ENCODE measurements around the gene TCP1.
A peak's percentile ranks its signal among the peaks of the same experiment; 100 is the strongest.
"Not testable (repeated sequence)": the region's sequence is repeated elsewhere in the genome, so short reads cannot be mapped to it uniquely, and the experiment has no call there.

Gene TCP1

DNA sequence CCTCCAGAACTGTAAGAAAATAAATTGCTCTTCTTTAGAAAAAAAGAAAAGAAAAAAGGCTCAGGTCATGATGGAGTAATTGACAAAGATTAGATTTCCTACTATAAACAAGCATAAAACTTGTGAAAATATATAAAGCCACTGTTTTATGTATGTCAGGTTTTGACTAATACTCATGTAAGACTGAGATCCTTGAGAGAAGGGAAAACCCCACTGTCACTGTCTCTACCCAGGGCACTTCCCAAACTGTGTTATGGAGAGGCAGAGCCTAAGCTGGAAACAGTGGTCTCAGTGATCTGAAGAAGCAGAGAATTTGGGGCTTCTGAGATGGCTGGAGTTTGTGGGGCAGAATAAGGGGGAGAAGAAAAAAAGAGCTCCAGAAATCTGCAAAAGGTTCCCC, 19.9 kb downstream of the TCP1 start:
- no peak for DNase-seq

DNA sequence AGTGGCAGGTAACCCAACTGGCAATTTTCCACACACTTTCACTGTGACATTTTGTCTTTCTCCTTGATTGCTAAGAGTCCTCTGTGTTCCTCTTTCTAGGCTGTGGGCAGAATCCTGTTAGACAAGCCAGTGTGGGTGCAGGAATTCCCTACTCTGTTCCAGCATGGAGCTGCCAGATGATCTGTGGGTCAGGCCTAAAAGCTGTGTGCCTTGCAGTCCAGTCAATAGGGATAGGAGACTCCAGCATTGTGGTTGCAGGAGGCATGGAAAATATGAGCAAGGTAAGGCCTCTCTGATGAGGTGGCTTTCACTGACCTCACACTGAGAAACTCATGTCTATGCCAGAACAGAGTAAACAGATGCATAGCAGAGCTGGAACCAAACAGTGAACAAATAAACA, 22.5 kb downstream of the TCP1 start:
- DNase-seq, result no peak

DNA sequence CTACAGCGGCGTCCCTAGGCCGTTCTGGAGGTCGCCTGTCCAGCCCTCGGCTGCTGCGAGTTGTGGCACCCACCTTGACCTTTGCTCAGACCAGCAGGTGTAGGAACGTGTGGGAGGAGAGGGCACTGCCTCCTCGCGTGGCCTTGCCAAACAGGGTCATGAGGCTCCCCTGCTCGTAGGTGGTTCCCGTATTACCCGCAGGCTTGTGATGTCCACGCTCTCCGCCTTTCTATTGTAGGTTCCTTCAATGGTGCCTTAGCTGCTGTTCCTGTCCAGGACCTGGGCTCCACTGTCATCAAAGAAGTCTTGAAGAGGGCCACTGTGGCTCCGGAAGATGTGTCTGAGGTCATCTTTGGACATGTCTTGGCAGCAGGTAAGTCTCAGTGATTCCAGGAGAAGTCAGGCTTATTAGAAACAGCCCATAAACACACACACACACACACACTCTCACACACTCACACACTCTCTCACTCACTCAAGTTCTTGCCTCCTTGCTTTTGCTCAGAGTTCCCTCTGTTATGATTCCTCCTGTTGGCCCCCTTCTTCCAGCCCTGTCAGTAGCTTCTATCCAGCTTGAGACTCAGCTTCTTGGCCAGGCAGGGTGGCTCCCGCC, 26.6 kb downstream of the TCP1 start:
- no peak for DNase-seq

DNA sequence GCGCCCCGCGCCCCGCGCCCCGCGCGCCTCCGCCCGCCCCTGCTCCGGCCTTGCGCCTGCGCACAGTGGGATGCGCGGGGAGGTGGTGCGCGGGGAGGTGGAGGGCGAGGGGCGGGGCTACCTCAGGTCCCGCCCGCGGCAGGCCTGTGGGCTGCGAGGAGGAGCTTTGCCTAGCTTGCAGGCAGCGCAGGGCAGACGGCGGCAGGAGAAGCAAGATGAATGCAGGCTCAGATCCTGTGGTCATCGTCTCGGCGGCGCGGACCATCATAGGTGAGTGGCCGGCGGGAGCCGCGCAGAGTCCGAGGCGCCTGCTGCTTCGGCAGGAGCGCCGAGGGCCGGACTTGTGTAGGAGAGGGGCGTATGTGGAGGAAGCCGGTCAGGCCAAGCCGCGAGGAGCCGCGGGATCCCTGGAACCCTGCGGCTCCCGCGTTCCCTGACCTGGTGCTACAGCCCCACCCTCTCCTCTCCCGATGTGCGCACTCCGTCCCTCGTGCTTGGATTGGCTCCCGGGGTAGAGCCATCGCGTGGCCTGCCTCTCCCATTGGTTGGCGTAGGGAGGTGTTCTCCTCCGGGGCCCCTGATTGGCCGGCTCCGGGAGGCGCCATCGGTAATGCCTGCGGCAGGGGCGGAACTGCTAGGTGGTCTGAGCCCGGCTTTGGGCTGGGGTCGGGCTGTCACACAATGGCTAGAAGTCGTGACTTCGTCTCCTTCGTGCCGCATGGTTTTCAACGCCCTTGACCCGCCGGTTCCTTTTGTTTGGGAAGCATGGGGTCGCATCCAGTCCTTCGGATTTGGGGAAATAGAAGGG, 27.3 kb downstream of the TCP1 start, which contains the start of gene ACAT2:
ACAT2 (plus strand) TSS at position 173 of the 808 bp plus-strand sequence; CDS start at position 216, 43 bp downstream.
- peak; percentile 97 for DNase-seq

DNA sequence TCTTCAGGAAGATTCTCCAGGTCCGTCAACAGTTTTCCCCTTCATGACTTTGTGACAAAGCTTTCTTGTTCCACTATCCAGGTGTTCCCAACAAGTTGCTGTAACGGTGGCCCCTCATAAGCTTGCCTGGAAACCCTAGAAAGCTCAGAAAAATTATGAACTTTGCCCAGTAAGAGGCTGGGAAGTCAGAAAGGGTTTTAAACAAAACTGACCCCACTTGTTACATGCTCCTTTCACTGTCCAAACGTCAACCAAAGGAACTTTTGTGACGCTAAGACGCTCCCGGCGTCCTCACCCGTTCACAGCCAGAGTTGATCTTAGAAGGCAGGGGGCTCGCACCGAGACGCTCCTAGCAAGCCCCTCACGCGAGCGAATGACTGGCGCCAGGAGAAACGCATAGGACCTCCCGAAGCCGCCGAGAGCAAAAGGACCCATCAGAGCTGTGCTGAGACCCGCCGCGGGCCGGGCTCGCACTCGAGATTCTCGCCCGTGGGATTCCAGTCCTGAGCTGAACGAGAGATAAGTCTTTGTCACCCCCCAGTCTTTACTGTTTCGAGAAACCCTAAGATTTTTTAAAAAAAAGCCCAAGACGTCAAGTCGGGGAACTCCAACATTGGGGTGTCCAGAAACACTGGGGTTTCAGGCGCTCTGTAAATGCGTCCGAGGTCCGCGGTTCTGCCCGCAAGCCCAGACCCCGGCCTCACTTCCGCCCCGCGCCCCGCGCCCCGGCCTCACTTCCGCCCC, 28.1 kb downstream of the TCP1 start:
- DNase-seq, result peak; percentile 23

DNA sequence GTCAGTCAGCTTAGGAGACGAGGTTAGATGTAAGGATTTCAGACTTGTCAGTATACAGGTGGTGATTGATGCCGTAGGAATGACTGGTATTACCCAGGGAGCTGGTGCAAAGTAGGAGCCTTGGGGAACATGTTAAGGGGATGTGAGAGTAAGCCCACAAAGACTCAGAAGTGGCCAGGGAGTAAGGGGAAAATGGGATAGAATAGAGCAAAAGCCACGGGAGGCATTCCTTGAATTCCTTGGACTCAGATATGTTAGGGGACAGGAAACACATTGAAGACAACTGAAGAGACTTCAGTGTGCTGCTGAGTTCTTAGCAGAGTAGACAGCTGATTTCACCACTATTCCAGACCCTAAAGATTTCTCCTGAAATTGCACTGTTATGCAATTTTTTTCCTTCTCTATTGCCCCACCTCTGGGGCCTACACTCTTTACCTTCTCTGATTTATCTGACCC, 28.8 kb downstream of the TCP1 start:
- no peak for DNase-seq

DNA sequence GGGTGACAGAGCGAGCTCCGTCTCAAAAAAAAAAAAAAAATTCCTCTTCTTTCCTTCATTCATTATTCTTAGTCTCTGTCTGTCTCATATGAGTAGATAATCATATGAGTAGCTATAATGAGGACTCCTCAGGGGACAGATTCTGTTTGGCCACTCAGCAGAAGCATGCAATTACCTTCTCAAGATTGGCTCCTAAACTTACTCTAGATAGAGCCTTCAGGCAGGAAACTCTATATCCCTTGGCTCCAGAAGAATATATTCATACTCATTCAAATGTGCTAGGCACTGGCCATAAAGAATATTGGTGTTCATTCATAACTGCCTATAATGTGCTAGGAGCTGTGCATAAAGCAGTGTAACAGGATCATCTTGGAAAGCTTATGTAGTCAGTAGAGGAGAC, 29.8 kb downstream of the TCP1 start:
- DNase-seq, result no peak

DNA sequence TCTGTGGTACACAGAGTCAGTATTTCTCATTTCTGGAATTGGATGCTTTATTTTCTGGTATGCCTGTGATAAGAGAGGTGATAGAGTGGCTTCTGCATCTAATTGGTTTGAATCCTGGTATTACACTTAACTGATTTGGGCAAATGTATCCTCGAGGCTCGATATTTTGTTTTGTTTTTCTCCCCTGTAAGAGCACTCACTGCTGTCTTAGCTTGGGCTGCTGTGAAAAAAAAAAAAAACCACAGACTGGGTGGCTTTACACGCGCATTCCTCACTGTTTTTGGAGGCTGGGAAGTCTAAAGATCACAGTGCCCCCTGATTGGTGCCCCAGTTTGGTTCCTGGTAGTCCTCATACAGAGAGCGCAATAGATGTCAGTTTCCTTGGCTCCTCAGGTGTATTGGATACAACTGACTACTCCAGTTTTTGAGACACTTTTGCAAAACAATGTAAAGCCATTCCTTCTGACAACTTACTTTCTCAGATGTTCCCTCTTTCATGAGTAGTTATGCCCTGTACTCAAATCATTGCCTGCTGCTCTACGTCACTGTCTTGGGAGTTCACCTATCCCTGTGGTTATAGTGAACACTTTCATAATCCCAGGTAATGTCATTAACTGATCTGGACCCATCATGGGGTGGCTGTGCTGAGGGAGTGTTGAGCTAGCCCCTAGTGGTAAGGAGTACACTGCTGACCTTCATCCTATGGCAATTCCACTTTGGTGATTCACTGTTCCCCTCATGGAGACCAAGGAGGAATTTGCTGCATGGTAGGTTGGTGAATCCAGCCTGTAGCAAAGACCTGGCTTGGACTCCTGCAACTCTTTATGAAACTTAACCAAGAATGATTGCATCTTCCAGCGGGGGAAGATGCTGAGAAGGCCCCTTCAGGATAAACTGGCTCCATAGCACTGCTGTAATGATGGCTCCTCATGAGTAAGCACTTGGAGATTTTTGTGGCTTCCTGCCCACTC, 31.1 kb downstream of the TCP1 start:
- no peak for DNase-seq

DNA sequence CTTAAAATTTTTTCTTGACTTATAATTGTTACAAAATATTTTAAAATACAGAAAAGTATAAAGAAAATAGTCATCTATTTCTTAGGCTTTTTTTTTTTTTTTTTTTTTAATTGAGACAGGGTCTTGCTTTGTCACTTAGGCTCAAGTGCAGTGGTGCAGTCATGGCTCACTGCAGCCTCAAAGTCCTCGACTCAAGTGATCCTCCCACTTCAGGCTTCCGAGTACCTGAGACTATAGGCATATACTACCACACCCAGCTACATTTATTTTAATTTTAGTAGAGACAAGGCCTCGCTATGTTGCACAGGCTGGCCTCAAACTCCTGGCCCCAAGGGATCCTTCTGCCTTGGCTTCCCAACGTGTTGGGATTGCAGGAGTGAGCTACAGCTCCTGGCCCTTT, 32.9 kb downstream of the TCP1 start:
- no peak for DNase-seq

DNA sequence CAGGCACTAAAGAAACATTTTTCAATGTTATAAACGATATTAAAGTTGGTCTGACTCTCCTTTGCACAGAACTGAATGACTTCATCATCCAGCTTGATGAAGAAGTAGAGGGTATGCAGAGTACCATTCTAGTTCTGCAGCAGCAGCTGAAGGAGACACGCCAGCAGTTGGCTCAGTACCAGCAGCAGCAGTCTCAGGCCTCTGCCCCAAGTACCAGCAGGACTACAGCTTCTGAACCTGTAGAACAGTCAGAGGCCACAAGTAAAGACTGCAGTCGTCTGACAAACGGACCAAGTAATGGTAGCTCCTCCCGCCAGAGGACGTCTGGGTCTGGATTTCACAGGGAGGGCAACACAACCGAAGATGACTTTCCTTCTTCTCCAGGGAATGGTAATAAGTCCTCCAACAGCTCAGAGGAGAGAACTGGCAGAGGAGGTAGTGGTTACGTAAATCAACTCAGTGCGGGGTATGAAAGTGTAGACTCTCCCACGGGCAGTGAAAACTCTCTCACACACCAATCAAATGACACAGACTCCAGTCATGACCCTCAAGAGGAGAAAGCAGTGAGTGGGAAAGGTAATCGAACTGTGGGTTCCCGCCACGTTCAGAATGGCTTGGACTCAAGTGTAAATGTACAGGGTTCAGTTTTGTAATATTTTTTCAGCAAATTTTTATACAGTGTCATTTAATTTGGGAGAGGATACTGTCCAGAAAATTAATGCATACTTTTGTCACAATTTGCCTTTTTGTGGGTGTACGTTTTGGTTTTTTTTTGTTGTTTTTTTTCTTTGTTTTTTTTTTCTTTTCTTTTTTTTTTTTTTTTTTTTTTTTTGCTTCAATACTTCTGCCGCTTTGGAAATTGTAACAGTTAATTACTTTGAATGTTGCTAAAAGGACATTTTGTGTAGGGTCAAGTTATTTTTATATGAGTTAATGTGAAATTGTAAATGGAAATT, 34.2 kb downstream of the TCP1 start:
- no peak for DNase-seq

DNA sequence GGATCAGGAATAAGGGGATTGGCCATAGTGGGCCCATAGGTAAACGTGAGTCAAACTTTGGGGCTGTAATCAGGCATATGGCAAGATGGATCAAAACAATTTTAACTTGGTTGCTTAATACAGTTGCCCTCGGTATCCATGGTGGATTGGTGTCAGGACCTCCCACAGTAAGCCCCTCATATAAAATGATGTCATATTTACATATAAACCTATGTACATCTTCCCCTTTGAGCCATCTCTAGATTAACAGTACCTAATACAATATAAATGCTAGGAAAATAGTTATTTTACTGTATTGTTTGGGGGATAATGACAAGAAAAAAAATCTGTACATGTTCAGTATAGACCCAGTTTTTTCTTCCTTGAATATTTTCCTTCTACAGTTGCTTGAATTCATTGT, 35.0 kb downstream of the TCP1 start:
- DNase-seq, result no peak

DNA sequence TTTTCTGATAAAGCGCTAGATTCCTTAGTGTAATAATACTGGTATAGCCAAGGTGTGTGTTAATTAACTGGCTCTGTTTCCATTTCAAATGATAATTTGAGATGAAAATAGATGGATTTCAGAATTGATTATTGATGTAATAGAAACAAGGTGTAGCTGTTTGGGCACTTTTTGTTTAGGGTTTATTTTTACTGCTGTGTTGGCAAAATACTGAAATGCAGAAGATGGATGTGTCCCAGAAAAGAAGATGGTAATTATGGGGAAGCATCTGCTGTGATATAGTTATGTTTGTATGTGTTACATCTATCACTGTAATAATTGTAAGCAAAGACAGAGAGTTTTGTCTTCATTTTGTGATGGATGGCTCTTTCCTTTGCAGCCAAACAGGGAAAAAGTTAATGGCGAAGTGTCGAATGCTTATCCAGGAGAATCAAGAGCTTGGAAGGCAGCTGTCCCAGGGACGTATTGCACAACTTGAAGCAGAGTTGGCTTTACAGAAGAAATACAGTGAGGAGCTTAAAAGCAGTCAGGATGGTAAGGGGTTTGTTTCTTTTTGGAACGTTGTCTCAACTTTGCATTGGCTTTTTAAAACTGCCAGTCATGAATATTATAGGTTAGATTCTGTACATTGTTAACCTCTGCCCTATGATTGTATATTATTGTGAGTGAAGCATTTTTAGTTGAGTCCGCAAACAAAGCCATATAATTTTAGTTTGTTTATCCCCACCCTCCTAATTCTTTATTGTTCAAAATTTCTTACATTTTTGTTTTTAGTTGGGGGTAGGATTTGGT, 36.1 kb downstream of the TCP1 start:
- no peak for DNase-seq

DNA sequence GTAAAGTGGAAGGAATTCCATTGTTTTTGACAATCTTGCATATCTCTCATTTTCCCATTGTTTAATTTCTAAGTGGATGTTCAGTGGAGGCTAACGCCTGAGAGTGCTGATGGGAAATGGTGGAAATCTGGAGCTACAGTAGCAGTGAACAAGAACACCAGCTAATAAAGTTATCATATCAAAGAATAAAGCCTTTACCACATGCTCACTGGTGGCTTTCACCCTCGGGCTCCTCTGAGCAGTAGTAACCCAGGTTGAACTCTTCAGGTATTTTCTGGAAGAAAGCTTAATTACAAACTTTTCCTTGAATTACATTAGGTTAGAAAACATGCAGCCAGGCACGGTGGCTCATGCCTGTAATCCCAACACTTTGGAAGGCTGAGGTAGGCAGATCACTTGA, 38.0 kb downstream of the TCP1 start:
- no peak for DNase-seq

DNA sequence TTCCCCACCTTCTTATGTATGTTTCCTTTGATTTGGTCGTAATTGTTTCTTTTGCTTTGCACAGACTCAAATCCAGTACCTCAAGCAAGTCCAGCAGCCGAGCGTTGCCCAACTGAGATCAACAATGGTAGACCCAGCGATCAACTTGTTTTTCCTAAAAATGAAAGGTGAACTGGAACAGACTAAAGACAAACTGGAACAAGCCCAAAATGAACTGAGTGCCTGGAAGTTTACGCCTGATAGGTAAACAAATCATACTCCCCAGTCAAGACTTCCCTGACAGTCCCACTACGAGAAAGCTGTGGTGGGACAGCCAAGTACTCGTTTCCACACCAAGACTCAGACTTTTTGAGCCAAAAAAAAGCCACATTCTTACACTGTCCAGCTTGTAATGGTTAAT, 41.3 kb downstream of the TCP1 start:
- not testable (repeated sequence) for DNase-seq

DNA sequence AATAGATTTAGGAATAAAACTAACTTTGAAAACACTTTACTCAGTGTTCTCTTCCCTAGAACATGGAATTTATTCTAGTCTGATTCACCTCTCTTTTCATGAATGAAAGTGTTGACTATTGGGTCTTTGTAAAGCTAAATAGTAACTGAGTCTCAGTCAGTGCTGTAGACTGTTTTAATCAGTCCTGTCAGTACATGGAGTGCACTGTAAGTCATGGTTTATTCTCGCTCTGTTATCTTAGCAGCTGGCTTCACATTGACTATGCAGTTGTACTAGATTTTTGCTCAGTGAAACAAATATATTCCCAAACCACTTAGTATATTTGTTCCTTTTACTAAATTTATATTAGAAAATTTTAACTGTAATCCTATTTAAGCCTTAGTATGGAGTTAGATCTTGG, 42.6 kb downstream of the TCP1 start:
- no peak for DNase-seq

DNA sequence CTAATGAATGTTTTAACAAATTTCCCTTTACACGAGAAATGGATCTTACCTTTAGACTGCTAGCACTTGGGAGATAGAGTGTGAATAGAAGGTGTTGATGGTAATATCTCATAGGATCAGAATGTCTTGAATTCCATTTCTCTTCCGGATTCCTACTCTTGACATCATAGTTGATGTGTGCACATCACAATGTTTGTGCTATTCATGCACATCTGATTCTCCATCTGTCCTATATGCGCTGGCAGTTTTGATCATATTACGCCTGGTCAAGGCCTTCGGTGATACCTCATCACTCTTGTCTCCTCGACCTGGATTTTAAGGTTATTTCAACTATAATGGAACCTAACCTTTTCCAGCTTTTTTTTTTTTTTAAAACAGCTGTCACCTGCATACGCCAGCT, 44.3 kb downstream of the TCP1 start:
- no peak for DNase-seq

DNA sequence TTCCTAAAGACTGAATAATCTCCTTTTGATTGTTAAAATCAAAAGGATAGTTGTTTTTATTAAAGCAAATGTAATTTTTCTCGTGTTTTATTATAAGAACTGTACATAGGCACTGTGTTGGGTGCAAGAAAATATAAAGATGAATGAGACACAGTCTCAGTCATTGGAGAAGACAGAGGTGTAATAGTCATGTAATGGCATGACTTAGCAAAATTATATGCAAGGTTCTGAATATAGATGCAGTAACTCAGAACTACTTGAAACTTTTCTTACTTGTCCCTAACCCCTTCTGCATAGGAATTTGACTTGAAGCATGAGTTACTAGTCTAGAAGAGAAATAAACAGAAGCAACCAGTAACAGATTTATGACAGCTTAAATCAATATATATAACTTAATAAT, 47.2 kb downstream of the TCP1 start:
- no peak for DNase-seq

DNA sequence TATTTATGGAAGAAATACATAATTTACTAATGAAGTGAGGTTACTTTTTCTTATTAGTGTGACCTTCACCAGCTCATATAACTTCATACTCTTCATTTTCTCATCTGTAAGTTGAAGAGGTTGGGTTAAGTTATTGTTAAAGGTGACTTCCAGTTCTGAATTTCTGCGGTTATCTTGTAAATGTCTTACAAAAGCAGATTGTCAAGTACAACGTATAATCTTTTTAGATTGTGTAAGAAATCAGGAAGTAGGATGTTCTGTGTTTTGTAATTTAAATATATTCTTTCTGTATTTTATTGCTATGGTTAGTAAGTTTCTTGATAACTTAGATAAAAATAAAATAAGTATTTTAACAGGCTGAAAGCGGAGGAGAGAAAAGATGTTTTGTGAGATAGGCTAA, 50.1 kb downstream of the TCP1 start:
- DNase-seq, result no peak

DNA sequence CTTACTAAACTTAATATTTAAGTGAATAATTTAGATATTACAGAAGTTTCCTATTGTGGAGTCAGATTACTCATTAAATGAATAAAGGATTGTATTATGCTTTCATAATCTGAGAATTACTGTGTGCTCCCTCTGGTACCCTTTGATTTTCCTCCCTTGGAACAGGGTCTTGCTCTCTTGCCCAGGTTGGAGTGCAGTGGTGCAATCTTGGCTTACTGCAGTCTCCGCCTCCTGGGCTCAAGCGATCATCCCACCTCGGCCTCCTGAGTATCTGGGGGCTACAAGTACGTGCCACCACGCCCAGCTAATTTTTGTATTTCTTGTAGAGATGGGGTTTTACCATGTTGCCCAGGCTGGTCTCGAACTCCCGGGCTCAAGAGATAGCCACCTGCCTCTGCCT, 52.5 kb downstream of the TCP1 start:
- no peak for DNase-seq

DNA sequence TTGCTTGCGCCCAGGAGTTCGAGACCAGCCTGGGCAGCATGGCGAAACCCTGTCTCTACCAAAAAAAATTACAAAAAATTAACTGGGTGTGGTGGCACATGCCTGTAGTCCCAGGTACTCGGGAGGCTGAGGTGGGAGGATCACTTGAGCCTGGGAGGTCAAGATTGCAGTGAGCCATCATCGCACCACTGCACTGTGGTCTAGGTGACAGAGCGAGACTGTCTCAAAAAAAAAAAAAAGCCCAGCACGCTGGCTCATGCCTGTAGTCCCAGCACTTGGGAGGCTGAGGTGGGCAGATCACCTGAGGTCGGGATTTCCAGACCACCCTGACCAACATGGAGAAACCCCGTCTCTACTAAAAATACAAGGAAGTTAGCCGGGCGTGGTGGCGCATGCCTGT, 56.0 kb downstream of the TCP1 start:
- DNase-seq, result not testable (repeated sequence)

DNA sequence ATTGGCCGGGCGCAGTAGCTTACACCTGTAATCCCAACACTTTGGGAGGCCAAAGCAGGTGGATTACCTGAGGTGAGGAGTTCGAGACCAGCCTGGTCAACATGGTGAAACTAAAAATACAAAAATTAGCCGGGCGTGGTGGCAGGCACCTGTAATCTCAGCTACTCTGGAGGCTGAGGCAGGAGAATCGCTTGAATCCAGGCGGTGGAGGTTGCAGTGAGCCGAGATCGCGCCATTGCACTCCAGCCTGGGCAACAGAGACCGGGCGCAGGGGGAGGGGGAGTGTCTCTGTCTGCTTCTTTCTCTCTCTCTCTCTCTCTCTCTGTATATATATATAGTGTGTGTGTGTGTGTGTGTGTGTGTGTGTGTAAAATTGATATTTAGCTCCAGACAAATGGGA, 56.9 kb downstream of the TCP1 start:
- not testable (repeated sequence) for DNase-seq
